Common myeloid progenitor, CD34-positive (primary cell): ENCODE measurements around the gene ROBO1.

Experiments
- CTCF ChIA-PET: fragments of 350-600 bp; sonication (Branson Sonifier 250); formaldehyde crosslinking; loops from one replicate; lab custom pipeline; 2021; ENCODE audit warnings: antibody characterized with exemption; lab: Charles Lee
- POLR2A ChIA-PET: fragments of 350-600 bp; sonication (Branson Sonifier 250); formaldehyde crosslinking; loops from one replicate; lab custom pipeline; 2021; ENCODE audit warnings: antibody characterized with exemption; lab: Charles Lee
- DNase-seq, 3 donors: peaks; one replicate each; pipeline versions ENCODE4 v3.0.0 to v3.0.0-alpha.2; 2013
- H3K27ac ChIP-seq, 2 experiments: 1 replicate in 1 of 2; 2 replicates in 1 of 2; pipeline ENCODE4 v1.7.0; 2013; ENCODE audit warnings: inconsistent platforms in 2 of 2, low read length in 2 of 2, mild to moderate bottlenecking in 2 of 2, low read depth in 1 of 2, moderate library complexity in 1 of 2; ENCODE audit not compliant: severe bottlenecking in 2 of 2, insufficient read depth in 1 of 2, poor library complexity in 1 of 2
- H3K27me3 ChIP-seq, 5 experiments: replicated peaks in 2 of 5; 1 replicate in 3 of 5; 2 replicates in 2 of 5; pipeline versions ENCODE4 v1.6.1 to v1.7.0; 2013; ENCODE audit warnings: low read length in 4 of 5, mild to moderate bottlenecking in 2 of 5, moderate library complexity in 2 of 5, inconsistent platforms in 1 of 5; ENCODE audit not compliant: insufficient read depth in 5 of 5, control insufficient read depth in 4 of 5
- H3K36me3 ChIP-seq, 4 experiments: 1 replicate in 2 of 4; 2 replicates in 2 of 4; pipeline versions ENCODE4 v1.6.1 to v1.7.0; 2013; ENCODE audit warnings: low read length in 3 of 4, control low read depth in 1 of 4, mild to moderate bottlenecking in 1 of 4; ENCODE audit not compliant: control insufficient read depth in 4 of 4, insufficient read depth in 4 of 4
- H3K4me1 ChIP-seq, 4 experiments: 1 replicate in 3 of 4; 2 replicates in 1 of 4; pipeline versions ENCODE4 v1.6.1 to v1.7.1; 2013; ENCODE audit warnings: low read length in 3 of 4, mild to moderate bottlenecking in 3 of 4, control low read depth in 1 of 4, inconsistent platforms in 1 of 4, moderate library complexity in 1 of 4; ENCODE audit not compliant: control insufficient read depth in 4 of 4, insufficient read depth in 4 of 4; ENCODE audit errors: control extremely low read depth in 1 of 4
- H3K4me3 ChIP-seq, 7 experiments: 1 replicate in 4 of 7; 2 replicates in 3 of 7; pipeline versions ENCODE4 v1.5.1 to v1.7.0; 2013; ENCODE audit warnings: mild to moderate bottlenecking in 7 of 7, low read length in 6 of 7, moderate library complexity in 6 of 7, inconsistent platforms in 2 of 7, low read depth in 2 of 7, control low read depth in 1 of 7; ENCODE audit not compliant: insufficient read depth in 4 of 7, control insufficient read depth in 1 of 7; ENCODE audit errors: extremely low read depth in 1 of 7
- H3K9me3 ChIP-seq, 5 experiments: 1 replicate in 4 of 5; 2 replicates in 1 of 5; pipeline versions ENCODE4 v1.6.1 to v1.7.1; 2013; ENCODE audit warnings: low read length in 4 of 5, mild to moderate bottlenecking in 2 of 5, inconsistent platforms in 1 of 5, low read depth in 1 of 5, moderate library complexity in 1 of 5; ENCODE audit not compliant: control insufficient read depth in 4 of 5, insufficient read depth in 2 of 5; ENCODE audit errors: control extremely low read depth in 1 of 5
- WGBS: methylation state at CpG from one replicate; pipeline ENCODE4 v1.1.5; 2013; ENCODE audit not compliant: insufficient coverage; 5-methylcytosine and 5-hydroxymethylcytosine counted together

Gene ROBO1

GRCh38 chr3:78781351-78781750 is 986.4 kb downstream of the ROBO1 start:
- peaks cover 0 to under 1% (median 0%) of the 10 kb centered on the region in 5 experiments for H3K9me3 ChIP-seq
- ChIA-PET POLR2A (no interaction called here), CTCF (interaction anchor here (0.6 kb wide), 1 partner anchor 48 kb away, joined by 3 read pairs; no protein-coding TSS in a partner anchor)
- no peaks in the 10 kb centered on the region for H3K36me3 ChIP-seq
- no peaks in the 10 kb centered on the region for H3K4me1 ChIP-seq
- DNase-seq, result no peak
- no peak overlapping the region for H3K4me3 ChIP-seq
- H3K27ac ChIP-seq, result no peak overlapping the region
- no peaks in the 10 kb centered on the region for H3K27me3 ChIP-seq

GRCh38 chr3:78765671-78766485 is 1001.9 kb downstream of the ROBO1 start:
- Histone ChIP-seq H3K27ac (no peak overlapping the region), H3K9me3 (no peaks in the 10 kb centered on the region), H3K27me3 (no peaks in the 10 kb centered on the region), H3K4me1 (no peaks in the 10 kb centered on the region), H3K4me3 (no peak overlapping the region), H3K36me3 (no peaks in the 10 kb centered on the region)
- CTCF ChIA-PET, result no interaction called here
- DNase-seq, result no peak
- 86% methylated on average over 2 of the region's 5 CpGs for WGBS
- POLR2A ChIA-PET, result no interaction called here

GRCh38 chr3:78764634-78765033 is 1003.2 kb downstream of the ROBO1 start:
- H3K27ac ChIP-seq, result no peak overlapping the region
- H3K9me3 ChIP-seq, result no peaks in the 10 kb centered on the region
- no CpG with 5 or more reads among the region's 3 CpGs for WGBS
- DNase-seq, result no peak
- no peaks in the 10 kb centered on the region for H3K4me1 ChIP-seq
- ChIA-PET POLR2A (no interaction called here), CTCF (no interaction called here)
- H3K4me3 ChIP-seq, result no peak overlapping the region
- H3K36me3 ChIP-seq, result no peaks in the 10 kb centered on the region
- H3K27me3 ChIP-seq, result no peaks in the 10 kb centered on the region

DNA sequence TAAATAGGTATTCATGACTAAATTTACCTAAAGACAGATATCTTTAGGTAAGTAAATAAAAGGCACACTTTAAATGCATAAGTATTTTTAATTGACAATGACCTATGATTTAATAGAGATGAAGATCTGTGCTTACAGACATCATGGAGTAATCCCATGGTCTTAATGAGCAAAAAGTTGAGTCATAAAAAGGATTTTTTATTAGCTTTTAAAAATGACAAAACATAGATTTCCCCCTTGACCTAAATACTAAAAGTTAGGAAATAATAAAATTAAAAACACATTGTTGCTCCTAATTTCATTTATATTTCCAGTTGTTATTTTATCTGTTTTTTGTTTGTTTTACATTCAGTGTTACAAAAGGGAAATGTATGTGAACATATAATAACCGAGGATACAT is 1005.7 kb downstream of the ROBO1 start:
- POLR2A ChIA-PET, result no interaction called here

DNA sequence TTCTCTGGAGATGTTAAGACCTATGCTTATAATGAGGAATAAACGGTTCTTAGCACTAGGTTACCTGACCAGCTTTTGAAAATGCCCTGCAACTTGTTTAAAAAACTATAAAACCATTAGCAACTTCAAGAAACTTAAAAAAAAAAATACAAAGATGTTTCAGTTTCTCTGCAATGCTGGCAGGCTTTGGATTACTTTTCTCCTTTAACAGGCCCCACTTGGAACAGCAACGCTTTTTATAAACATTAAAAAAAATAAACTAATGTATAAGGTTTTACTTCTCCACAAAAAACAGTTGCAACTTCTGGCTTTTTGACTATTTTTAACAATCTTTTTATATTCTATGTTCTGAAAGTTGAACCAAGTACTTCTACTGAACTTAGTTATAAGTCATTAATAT is 1006.7 kb downstream of the ROBO1 start:
- no CpG with 5 or more reads among the region's 2 CpGs for WGBS
- H3K9me3 ChIP-seq, result no peaks in the 10 kb centered on the region
- POLR2A ChIA-PET, result no interaction called here
- CTCF ChIA-PET, result no interaction called here
- no peak for DNase-seq
- H3K36me3 ChIP-seq, result no peaks in the 10 kb centered on the region
- no peak overlapping the region for H3K4me3 ChIP-seq
- no peak overlapping the region for H3K27ac ChIP-seq
- H3K4me1 ChIP-seq, result no peaks in the 10 kb centered on the region
- no peaks in the 10 kb centered on the region for H3K27me3 ChIP-seq

More for the DNA sequence above, 1005.7 kb downstream of the ROBO1 start:
- no peak for DNase-seq
- Histone ChIP-seq H3K4me1 (no peaks in the 10 kb centered on the region), H3K36me3 (no peaks in the 10 kb centered on the region), H3K27ac (no peak overlapping the region), H3K9me3 (no peaks in the 10 kb centered on the region), H3K27me3 (no peaks in the 10 kb centered on the region), H3K4me3 (no peak overlapping the region)
- CTCF ChIA-PET, result no interaction called here
- WGBS, result no CpG with 5 or more reads among the region's 1 CpG

GRCh38 chr3:78757731-78758130 is 1010.1 kb downstream of the ROBO1 start:
- CTCF ChIA-PET, result interaction anchor here (0.6 kb wide), 1 partner anchor 12 kb away, joined by 3 read pairs; no protein-coding TSS in a partner anchor
- WGBS, result 78% methylated on average over 3 of the region's 4 CpGs
- POLR2A ChIA-PET, result no interaction called here
- Histone ChIP-seq H3K27me3 (no peaks in the 10 kb centered on the region), H3K27ac (no peak overlapping the region), H3K4me3 (no peak overlapping the region), H3K4me1 (no peaks in the 10 kb centered on the region), H3K36me3 (no peaks in the 10 kb centered on the region), H3K9me3 (no peaks in the 10 kb centered on the region)
- no peak for DNase-seq

GRCh38 chr3:78754066-78754743 is 1013.6 kb downstream of the ROBO1 start:
- DNase-seq, result no peak
- H3K27ac ChIP-seq, result no peak overlapping the region
- H3K9me3 ChIP-seq, result no peaks in the 10 kb centered on the region
- H3K4me3 ChIP-seq, result no peak overlapping the region
- CTCF ChIA-PET, result no interaction called here
- POLR2A ChIA-PET, result no interaction called here
- no CpG with 5 or more reads among the region's 3 CpGs for WGBS
- no peaks in the 10 kb centered on the region for H3K36me3 ChIP-seq
- H3K27me3 ChIP-seq, result no peaks in the 10 kb centered on the region
- H3K4me1 ChIP-seq, result no peaks in the 10 kb centered on the region
